GM12801 (cell line): ENCODE data around the gene PKIG.

Experiments used
- CTCF ChIP-seq: IDR thresholded peaks from one replicate; pipeline ENCODE4 v1.5.1; 2011; ENCODE audit warnings: control low read depth; ENCODE audit not compliant: insufficient read length; ENCODE audit errors: extremely low read depth

PKIG gene

GRCh38 chr20:44543358-44543757 is 39.0 kb upstream of the PKIG start:
- TF ChIP-seq CTCF: no peak

GRCh38 chr20:44544263-44544662 is 38.1 kb upstream of the PKIG start:
- no peak for TF ChIP-seq CTCF

GRCh38 chr20:44547419-44547818 is 35.0 kb upstream of the PKIG start:
- no peak for TF ChIP-seq CTCF

- TF ChIP-seq CTCF: no peak
Observed at GRCh38 chr20:44549123-44549522, 33.3 kb upstream of the PKIG start.

- TF ChIP-seq CTCF: no peak
Observed at GRCh38 chr20:44552050-44552449, 30.3 kb upstream of the PKIG start.

GRCh38 chr20:44552568-44552949 is 29.8 kb upstream of the PKIG start:
- no peak for TF ChIP-seq CTCF

GRCh38 chr20:44552950-44553908 is 29.1 kb upstream of the PKIG start:
- no peak for TF ChIP-seq CTCF
